A549 treated with RU486 at 1 μM for 4 hours (cell line): ENCODE results near the gene NME3. TPM values are rescaled to one million over a fixed set of nuclear protein-coding genes. Genes with fewer than 3 reads are reported as not detected.

Experiments
- total RNA-seq: library from RNA; stranded (reverse); fragments of 200-300 nt; extraction: Qiagen RNA extraction; gene quantifications from 5 replicates; pipeline ENCODE4 v1.2.3, GENCODE V29; 2022; ENCODE audit warnings: low read depth

Gene NME3
- total RNA-seq = 30.6 to 59.4 TPM (median 55.1 TPM) in 5 replicates

DNA sequence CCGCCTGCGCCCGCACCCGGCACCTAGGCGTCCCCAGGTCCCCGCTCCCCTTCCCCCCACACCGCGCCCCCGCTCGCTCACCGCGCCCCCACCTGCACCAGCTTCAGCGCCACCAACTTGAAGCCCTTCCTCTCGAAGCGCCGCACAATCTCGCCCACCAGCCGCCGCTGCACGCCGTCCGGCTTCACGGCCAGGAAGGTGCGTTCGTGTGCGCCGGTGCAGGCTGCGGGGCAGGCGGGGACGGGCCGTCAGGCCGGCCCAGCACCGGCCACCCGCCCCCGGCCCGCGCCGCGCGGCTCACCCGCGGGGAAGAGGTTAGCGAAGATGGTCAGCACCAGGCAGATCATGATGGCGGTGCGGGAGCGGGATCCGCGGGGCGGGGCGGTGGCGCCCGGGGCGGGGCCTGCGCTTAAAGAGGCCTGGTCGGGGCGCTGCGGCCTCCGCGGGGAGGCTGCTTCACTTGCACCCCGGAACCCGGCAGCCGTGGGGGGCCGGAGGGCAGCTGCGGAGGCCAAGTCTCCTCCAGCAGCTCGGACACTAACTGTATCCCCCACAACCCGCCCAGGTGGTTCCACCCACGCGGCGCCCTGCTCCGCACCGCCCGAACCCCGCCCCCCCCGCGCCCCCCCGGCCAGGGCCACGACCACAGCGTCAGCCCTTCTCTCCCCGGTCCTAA lies at the start of gene NME3:
Gene NME3, minus strand, starts transcription at position 356 of the 676 bp plus-strand sequence. Its CDS starts 9 bp downstream, at position 347.

DNA sequence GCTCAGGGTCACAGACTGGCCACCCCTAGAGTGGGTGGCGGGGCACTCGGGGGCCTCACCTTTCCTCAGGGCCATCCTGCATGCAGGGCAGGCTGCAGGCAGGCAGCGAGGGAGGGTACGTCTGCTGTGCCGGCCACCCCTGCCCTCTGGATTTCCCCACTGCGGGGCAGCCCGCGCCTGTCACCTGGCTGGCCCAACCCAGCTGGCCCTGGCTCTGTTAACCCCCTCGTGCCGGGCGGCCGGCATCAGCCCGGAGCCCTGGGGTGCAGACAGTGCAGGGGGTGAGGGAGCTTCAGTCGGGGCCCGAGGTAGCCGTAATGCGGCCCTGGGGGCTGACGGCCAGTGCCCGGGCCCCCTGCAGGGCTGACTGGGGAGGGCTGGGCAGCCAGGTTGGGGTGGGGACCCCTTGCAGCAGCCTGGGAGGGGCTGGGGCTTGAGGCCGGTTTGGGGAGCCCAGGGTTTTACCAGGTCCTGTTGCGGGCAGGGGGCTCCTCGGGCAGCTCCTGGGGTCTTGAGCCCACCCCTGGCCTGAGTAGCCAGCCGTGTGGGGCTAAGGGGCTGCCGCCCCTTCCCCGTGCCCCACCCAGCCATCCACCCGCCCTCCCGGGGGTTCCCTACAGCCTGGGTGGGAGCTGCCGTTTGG lies 22.4 kb upstream of the NME3 start, which contains the start of gene IGFALS:
Gene IGFALS, minus strand, starts transcription at position 128 of the 643 bp plus-strand sequence. Its CDS starts 53 bp downstream, at position 75.

DNA sequence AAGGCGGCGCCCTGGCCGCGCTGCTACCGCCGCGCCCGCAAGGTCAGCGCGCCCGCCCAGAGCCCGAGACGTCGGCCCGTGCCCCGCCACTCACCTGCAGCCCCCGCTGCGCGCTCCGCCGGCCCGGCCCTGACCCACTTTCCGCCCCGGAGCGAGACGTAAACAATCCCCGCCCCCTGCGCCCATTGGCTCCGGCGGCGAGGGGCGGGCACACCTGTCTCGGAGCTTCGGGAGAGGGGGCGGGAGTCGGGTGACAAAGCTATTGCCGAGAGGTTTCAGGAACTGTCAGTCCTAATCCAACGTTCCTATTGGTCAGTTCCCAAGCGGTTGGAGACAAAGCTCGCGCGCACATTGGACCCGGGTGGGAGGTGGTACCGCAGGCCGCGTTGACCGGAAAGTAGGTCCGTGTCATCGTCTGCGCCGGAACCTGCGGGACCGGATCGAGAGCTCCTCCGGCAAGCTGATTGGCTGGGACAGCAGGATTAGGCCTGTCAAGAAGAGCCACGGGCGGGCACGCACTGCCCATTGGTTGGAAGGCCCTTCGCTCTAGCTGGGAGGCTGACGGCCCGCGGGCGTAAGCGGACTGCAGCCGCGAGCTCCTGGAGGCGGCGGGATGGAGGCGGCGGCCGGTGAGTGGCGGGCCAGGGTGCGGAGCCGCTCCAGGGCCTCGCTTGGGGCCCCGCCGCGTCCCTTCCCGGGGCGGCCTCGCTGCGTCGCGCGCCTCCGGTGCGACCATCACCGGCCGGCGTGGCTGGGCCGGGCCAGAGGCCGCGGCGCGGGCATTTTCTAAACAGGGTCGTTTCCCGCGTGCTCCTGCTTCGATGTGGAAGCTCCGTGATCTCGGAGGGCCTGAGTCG lies 11.3 kb upstream of the NME3 start, which contains the start of the genes NUBP2 and SPSB3:
Gene NUBP2, plus strand, starts transcription at position 553 of the 857 bp plus-strand sequence. Its CDS starts 61 bp downstream, at position 614.
Gene SPSB3, minus strand, starts transcription at position 164 of the 857 bp plus-strand sequence. CDS start 1,088 bp downstream, outside the sequence.

GRCh38 chr16:1772908-1773702 lies 1.8 kb upstream of the NME3 start, which contains the start of gene MRPS34:
TSS of gene MRPS34 (minus strand) at chr16:1773134. CDS start at chr16:1773119, 15 bp downstream.

DNA sequence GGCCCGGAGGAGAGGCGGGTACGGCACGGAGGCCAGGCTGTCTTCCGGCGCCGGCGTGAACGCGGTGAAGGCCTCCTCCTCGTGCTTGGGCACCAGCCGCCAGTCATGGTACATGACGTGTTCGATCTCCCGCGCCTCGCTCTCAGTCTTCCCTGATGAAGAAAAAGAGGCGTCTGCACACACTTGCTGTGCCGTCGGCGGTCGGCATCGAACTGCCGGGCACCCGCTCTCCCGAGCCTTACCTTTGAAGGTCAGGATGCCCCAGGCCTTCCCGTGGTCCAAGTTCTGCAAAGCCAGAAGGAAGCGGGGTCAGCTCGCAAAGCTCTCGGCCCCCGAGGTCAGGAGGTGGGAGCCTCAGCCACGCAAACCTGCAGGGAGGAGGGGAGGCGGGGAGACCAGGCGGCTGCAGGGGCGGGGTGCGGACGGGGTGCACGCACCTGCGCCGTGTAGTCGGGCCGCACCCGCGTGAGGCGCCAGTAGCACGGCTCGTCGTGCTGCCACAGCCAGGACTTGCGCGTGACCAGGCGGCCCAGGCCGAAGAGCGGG lies 1.1 kb upstream of the NME3 start, which contains the start of gene EME2:
Gene EME2, plus strand, starts transcription at position 449 of the 546 bp plus-strand sequence. CDS start 418 bp downstream, outside the sequence.

Other genes with a start within 250 kb of the NME3 start
- gene TMEM204, start 237.9 kb downstream of the NME3 start, total RNA-seq = not detected in 5 replicates
- 7.3 to 9.4 TPM (median 8.9 TPM) in 5 replicates for gene IFT140, start 159.5 kb downstream of the NME3 start, total RNA-seq
- gene CRAMP1, start 159.2 kb downstream of the NME3 start, total RNA-seq = 12.1 to 16.1 TPM (median 14.5 TPM) in 5 replicates
- 161 to 209 TPM (median 164 TPM) in 5 replicates for gene JPT2, start 93.3 kb downstream of the NME3 start, total RNA-seq
- gene MAPK8IP3, start 65.3 kb downstream of the NME3 start, total RNA-seq = 33.5 to 60.3 TPM (median 44.8 TPM) in 5 replicates
- 5.0 to 10.8 TPM (median 9.1 TPM) in 5 replicates for gene EME2, start 1.3 kb upstream of the NME3 start, total RNA-seq
- gene MRPS34, start 1.6 kb upstream of the NME3 start, total RNA-seq = 170 to 265 TPM (median 253 TPM) in 5 replicates
- 13.2 to 26.3 TPM (median 22.3 TPM) in 5 replicates for gene SPSB3, start 11.0 kb upstream of the NME3 start, total RNA-seq
- gene NUBP2, start 11.4 kb upstream of the NME3 start, total RNA-seq = 57.3 to 88.6 TPM (median 81.3 TPM) in 5 replicates
- 0.05 TPM in 1 of 5 replicates, not detected in the others for gene IGFALS, start 22.2 kb upstream of the NME3 start, total RNA-seq
- 58.5 to 71.3 TPM (median 68.8 TPM) in 5 replicates for gene HAGH, start 55.3 kb upstream of the NME3 start, total RNA-seq
- gene FAHD1, start 55.7 kb upstream of the NME3 start, total RNA-seq = 45.6 to 53.0 TPM (median 47.7 TPM) in 5 replicates
- gene MEIOB, start 100.6 kb upstream of the NME3 start, total RNA-seq = 1.4 to 3.0 TPM (median 2.0 TPM) in 5 replicates
- gene HS3ST6, start 146.9 kb upstream of the NME3 start, total RNA-seq = 1.8 to 4.2 TPM (median 3.1 TPM) in 5 replicates
- gene MSRB1, start 171.7 kb upstream of the NME3 start, total RNA-seq = 22.1 to 31.7 TPM (median 31.4 TPM) in 5 replicates
- gene RPL3L, start 183.1 kb upstream of the NME3 start, total RNA-seq = 0.03 to 0.37 TPM in 2 of 5 replicates, not detected in the others
- 244 to 325 TPM (median 265 TPM) in 5 replicates for gene NDUFB10, start 188.0 kb upstream of the NME3 start, total RNA-seq
- gene RPS2, start 193.3 kb upstream of the NME3 start, total RNA-seq = 3,640 to 5,391 TPM (median 5,287 TPM) in 5 replicates
- gene RNF151, start 195.3 kb upstream of the NME3 start, total RNA-seq = not detected in 5 replicates
- 29.2 to 42.3 TPM (median 37.3 TPM) in 5 replicates for gene TBL3, start 200.5 kb upstream of the NME3 start, total RNA-seq
- 0.16 to 0.44 TPM (median 0.28 TPM) in 4 of 5 replicates, not detected in the other for gene NOXO1, start 209.9 kb upstream of the NME3 start, total RNA-seq
- gene GFER, start 212.7 kb upstream of the NME3 start, total RNA-seq = 24.7 to 44.2 TPM (median 41.3 TPM) in 5 replicates
- 4.4 to 9.7 TPM (median 6.7 TPM) in 5 replicates for gene SYNGR3, start 218.4 kb upstream of the NME3 start, total RNA-seq
- 43.5 to 62.6 TPM (median 56.0 TPM) in 5 replicates for gene ZNF598, start 238.3 kb upstream of the NME3 start, total RNA-seq
- gene NPW, start 248.2 kb upstream of the NME3 start, total RNA-seq = 0.92 to 2.0 TPM (median 1.0 TPM) in 4 of 5 replicates, not detected in the other